Measurements from ENCODE around the gene ACACB.

ACACB gene

DNA sequence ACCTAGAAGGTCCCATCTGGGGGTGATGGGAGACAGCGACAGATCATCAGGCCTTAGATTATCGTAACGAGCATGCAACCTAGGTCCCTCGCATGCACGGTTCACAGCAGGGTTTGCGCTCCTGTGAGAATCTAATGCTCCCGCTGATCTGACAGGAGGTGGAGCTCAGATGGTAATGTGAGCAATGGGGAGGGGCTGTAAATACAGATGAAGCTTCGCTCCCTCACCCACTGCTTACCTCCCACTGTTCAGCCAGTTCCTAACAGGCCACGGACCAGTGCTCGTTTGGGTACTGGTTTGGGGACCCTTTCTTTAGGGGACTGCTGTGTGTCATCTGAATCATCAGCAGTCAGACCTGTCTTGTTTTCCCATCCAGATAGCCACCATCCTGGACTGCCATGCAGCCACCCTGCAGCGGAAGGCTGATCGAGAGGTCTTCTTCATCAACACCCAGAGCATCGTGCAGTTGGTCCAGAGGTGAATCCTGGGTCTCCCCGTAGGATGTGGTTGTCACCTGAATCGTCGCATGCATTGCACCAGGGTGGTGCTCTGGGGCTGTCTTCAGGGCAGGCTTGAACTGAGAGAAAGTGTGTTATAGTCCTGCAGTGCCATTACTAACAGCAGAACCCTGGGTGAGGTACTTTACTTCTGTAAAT, 96.2 kb downstream of the ACACB start:
- DNase-seq: no peak

DNA sequence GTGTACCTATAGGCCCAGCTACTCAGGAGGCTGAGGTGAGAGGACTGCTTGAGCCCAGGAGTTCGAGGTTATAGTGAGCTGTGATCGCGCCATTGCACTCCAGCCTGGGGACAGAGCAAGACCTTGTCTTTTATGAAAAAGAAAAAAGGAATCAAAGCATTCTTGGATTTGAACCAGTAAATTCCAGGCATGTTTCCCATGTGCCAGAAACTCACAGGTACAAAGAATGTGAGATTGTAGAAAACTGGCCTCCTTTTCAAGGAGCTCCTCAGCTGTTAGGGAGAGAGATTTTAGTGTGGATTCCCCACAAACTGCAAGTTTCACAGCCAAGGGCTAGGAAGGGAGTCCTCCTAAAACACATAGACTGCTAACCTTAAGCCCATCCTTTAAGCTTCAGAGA, 97.7 kb downstream of the ACACB start:
- DNase-seq: no peak

DNA sequence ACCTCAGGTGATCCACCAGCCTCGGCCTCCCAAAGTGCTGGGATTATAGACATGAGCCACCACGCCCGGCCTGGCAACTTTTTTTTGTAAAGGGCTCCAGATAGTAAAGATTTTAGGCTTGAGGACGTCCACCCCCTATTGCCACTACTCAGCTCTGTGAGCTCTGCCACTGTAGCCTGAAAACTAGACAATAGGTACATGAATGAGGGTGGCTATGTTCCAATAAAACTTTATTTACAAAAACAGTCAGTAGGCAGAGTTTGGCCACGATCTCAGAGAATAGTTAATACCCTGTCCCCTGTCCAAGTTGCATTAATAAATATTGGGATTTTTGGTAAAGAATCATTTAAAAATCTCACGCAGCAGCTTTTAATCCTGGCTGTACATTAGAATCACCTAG, 102.6 kb downstream of the ACACB start:
- DNase-seq: no peak

DNA sequence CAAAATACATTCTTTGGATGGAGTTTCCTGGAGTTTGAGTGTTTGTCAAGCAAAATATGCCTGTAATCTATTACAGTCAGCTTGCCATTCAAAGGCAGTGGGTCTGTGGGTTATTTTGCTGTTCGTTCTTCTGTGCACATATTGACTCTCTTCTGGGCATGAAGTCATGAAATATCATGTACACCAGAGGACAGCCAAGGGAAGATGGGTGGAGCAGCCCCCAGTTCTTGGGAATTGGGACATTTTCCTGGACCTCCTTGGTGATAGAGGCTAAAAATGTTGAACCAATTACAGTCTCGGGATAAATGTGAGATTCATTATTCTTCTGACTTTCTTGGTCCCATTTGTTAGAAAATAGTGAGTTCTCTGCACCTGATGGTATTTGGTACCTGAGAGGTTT, 103.6 kb downstream of the ACACB start:
- DNase-seq: no peak

DNA sequence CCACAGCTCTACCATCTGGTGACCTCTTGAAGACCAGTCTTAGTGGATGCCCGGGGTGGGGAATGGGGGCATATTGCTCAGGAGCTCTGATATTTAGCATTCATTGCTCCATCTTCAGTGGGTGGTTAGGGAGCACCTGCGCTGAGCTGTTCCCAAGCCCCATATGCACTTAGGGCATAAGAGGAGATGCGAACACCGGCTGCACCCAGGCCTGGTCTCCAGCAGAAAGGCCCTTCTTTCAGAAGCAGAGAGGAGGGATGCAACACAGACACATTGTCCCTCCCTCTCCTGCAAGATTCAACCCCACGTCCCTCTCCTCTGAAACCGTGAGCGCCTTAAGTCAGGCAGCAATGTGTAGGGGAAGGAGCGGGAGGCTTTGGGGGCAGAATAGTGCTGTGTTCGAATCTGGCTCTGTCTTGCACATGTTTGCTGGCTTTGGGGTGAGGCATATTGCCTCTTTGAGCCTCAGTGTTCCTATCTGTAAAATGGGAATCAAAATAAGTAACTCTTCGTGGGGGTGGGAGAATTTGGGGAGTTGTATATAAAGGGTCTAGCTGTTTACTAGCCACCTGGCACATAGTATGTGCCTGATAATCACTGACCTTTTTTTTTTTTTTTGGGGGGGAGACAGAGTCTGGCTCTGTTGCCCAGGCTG, 105.0 kb downstream of the ACACB start:
- DNase-seq: no peak

DNA sequence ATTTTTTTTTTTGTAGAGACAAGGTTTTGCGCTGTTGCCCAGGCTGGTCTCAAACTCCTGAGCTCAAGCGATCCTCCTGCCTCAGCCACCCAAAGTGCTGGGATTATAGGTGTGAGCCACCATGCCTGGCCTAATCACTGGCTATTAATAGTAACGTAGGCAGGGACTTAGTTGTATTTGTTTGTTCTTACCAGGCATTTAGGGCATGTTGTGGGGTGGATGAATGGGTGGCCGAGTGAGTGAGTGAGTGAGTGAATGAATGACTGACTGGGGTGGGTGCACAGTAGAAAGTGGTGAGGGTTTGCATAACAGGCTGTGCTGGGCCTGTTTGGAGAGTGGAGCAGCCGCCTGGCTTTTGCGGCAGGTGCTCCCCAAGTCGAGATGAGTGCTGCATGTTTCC, 105.7 kb downstream of the ACACB start:
- DNase-seq: no peak

DNA sequence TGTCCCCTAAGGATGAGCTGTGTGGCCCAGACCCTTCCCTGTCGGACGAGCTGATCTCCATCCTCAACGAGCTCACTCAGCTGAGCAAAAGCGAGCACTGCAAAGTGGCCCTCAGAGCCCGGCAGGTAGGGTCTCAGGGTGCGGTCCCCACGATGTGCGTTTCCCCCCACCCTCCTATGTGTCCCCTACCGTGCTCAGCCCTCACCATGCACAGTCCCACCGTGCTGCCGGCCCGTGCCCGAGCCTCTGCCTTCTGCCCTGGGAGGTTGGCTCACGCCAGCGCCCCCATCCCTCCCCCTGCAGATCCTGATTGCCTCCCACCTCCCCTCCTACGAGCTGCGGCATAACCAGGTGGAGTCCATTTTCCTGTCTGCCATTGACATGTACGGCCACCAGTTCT, 106.1 kb downstream of the ACACB start:
- DNase-seq: no peak

DNA sequence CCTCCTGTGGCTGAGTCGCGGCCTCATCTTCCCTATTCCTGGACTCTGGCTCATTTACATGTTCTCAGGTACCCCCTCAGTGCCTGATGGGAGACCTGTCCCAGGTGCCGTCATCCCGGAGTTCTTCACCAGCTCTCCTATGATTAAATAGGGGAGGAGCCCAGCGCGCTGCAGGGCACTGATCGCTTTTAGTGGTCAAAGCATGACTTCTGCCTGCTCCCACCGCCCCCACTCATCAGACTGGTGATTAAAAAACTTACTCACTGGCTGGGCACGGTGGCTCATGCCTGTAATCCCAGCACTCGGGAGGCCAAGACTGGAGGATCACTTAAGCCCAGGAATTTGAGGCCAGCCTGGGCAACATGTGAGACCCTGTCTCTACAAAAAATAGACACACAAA, 106.8 kb downstream of the ACACB start:
- no peak for DNase-seq

DNA sequence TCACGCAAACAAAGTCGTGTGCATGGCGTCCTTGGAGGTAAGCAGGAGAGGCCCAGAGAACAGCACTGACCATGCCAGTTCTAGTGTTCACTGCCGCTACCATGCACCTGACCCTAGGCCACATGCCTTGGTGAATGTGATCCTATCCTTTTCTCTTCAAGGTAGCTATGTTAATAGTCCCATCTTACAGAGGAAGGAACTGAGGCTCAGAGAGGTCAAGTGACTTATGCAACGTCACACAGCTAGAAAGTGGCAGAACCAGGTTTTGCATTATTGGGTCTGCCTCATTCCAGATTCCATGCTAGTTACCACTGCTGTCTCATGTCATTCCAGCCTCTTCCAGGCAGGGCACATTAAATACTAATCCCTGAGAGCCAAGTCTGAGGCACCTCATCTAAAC, 107.5 kb downstream of the ACACB start:
- DNase-seq: no peak

DNA sequence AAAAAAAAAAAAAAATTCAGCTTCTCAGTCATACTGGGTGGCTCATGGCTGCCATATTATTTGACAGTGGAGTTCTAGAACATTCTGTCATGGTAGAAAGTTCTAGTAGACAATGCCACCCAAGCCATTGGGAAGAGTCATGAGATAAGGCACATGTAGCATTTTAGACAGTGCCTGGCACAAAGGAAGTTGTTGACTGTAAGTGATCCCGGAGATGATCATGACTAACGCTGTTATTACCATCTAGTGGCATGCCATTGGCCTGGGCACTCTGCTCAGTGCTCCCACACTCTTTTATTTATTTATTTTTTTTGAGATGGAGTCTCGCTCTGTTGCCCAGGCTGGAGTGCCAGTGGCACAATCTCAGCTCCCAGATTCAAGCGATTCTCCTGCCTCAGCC, 112.3 kb downstream of the ACACB start:
- DNase-seq: no peak

DNA sequence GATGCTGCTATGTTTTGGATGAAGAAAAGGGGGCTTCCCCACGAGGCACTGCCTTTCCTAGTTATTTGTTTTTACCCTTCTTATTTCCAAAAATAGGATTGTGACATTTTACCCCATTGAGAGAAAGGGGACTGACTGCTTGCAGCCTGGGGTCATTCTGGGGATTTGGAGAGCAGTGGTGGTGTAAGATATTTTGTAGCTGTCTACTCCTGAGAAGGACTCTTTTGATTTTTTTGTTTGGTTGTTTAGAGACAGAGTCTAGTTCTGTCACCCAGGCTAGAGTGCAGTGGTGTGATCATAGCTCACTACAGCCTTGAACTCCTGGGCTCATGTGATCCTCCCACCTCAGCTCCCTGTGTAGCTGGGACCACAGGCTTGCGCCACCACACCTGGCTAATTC, 113.8 kb downstream of the ACACB start:
- DNase-seq: no peak

DNA sequence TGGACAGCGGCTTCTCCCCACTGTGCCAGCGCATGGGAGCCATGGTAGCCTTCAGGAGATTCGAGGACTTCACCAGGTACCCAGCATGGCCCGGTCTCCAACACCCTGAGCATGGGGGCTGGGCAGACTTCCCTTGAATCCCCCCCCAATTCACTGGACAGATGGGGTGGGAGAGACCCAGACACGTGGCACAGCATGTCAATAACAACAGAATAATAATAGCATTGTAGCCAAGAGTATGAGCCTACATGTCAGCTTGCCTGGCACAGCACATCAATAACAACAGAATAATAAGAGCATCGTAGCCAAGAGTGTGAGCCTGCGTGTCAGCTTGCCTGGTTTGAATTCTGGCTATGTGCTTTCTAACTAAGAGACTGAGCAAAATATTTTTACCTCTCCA, 116.3 kb downstream of the ACACB start:
- peak in 19 of 51 donors; percentile 3 to 65 (median 25) for DNase-seq

DNA sequence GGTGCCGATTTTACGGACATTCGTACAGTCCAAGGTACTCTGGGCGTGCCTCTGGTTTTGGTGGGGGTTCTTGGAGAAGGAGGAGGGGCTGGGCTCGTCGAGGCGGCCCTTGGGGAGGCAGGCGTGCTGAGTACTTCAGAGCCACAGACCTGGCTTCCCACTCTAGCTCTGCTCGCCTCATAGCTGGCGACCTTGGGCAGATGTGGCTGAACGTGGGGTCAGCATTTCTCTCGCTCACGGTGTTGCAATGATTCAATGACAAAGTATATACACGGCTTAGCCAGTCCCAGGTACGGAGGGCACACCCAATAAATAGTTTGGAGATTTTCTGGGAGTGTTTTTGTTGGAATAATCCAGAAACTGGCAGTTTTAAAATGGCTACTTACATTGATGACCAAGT, 117.6 kb downstream of the ACACB start:
- no peak for DNase-seq

DNA sequence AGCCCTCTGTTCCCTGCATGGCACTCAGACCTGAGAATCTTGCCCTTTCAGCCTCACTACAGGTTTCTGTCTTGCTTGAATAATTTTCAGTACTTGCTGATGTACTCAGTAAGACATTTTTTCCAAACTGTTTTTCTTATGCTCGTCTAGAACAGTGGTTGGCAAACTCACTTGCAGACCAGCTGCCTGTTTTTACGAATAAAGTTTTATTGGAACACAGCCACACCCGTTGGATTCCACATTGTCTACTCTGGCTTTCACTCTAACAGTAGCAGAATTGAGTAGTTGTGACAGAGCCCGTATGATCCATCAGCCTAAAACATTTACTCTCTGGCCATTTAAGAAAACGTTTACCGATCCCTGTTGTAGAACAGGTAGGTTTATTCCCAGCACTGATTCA, 119.9 kb downstream of the ACACB start:
- DNase-seq: no peak

DNA sequence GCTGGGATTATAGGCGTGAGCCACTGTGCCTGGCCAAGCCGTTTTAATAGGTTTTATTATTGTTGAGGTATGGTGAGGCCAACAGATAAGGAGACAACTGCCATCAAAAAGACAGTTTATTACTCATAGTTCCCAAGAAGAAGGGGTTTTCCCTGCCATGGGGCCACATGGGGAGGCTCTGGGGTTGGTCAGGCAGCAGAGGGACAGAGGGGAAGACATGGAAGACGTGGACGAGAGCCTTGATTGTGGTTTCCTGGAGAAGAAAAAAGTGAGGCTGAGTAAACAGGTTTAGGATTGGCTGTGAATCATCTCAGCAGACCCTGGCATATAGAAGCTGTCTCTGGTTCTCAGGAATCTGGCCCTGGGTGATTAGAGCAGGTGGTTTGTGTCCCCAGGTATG, 122.8 kb downstream of the ACACB start:
- no peak for DNase-seq

DNA sequence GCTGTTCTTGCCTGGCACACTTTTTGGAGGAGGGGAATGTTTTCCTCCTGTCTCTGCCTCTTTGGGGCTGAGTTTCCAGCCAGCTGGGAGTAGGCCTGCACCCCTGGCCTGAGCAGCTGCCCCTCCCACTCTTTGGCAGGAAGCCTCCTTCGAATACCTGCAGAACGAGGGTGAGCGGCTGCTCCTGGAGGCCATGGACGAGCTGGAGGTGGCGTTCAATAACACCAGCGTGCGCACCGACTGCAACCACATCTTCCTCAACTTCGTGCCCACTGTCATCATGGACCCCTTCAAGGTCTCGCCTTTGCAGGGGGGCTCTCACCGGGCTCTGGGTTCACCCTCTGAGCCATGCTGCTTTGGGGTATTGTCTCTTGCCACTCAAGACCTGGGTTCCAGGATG, 123.3 kb downstream of the ACACB start:
- DNase-seq: no peak

DNA sequence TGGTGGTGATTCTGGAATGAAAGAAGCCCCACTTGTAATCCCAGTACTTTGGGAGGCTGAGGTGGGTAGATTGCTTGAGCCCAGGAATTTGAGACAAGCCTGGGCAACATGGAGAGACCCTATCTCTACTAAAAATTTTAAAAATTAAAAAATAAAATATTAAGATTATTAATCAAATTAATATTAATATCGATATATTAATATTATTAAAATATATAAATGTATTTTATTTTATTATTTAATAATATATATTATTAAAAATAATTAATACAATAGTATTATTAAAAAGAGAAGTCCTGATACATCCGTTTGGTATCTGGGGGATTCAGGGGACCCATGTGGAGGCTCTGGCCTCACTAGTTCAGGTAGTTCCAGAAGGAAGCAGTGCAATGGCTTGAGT, 124.0 kb downstream of the ACACB start:
- no peak for DNase-seq

DNA sequence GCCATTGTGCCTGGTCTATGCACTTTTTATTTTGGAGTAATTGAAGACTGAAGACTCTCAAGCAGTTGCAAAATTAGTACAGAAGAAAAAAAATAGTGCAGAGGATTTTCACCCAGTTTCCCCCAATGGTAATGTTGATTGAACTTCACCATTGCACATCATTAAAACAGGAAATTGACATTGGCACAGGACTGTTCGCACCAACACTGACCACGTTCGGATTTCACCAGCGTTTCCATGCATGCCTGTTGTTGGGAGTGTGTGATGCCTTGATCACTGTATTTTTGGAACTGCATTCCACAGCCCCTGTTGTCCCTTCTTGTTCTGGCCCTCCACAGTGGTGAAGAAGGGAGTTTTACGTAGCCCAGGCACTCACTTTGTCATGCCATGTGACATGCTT, 125.5 kb downstream of the ACACB start:
- DNase-seq: no peak

DNA sequence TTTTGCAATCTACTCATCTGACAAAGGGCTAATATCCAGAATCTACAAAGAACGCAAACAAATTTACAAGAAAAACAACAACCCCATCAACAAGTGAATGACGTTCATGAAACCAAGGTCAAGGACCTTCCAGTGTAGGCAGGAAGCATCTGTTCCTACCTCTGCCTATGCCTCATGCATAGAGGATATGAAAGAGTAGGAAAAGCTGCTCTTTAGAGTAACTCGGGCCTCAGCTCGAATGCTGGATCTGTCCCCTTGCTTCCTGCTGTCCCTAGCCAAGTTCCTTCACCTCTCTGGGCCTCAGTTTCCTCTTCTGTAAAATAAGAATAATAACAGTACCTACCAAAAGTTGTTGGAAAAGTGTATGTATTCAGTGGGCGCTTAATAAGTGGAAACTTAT, 127.7 kb downstream of the ACACB start:
- DNase-seq: no peak

DNA sequence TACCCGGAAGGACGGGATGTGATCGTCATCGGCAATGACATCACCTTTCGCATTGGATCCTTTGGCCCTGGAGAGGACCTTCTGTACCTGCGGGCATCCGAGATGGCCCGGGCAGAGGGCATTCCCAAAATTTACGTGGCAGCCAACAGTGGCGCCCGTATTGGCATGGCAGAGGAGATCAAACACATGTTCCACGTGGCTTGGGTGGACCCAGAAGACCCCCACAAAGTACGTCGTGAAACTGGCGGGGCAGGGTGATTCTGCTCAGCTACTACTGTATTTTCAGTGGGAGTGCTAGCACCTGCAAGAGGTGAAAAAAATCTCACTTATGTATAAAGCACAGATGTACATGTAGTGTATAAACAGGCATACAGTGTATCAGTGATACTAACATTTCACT, 129.8 kb downstream of the ACACB start:
- DNase-seq: no peak

DNA sequence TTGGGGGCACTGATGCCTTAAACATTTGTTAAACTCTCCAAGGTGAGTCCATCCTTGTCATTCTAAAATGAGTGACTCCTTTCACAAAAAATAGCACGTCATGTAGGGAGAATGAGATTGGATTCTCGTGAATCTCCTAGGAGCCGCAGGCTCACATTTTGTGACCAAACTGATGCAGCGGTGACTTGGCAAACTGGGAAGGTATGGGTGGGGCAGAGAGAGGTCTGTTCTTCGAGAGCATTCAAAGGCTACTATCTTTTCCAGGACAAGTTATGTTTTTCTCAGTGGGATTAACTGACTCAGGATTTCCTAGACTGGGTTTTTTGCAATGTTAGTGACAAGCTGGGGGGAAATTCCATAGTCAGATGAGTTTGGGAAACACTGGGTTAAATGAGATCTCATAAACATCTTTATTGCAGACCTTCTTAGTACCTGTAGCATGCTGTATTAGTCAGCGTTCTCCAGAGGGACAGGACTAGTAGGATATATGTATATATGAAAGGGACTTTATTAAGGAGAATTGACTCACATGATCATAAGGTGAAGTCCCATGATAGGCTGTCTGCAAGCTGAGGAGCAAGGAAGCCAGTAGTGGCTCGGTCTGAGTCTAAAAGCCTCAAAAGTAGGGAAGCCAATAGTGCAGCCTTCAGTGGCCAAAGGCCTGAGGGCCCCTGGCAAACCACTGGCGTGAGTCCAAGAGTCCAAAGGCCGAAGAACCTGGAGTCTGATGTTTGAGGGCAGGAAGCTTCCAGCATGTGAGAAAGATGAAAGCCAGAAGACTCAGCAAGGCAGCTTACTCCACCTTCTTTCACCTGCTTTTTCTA, 131.7 kb downstream of the ACACB start:
- DNase-seq: no peak

DNA sequence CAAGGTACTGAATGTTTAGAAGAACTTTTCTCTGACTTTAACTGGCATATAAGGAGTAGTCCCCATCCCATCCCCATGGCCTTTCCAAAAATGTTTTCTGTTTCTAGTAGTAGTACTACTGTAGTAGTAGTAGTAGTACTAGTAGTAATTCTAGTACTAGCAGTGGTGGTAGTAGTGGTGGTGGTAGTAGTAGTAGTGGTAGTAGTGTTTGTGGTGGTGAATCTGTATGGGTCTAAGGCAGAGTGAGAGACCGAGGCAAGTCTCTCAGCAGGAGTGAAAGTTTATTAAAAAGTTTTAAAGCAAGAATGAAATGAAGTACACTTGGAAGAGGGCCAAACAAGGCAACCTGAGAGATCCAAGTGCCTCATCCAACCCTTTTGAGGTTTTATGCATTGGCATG, 134.1 kb downstream of the ACACB start:
- DNase-seq: no peak

DNA sequence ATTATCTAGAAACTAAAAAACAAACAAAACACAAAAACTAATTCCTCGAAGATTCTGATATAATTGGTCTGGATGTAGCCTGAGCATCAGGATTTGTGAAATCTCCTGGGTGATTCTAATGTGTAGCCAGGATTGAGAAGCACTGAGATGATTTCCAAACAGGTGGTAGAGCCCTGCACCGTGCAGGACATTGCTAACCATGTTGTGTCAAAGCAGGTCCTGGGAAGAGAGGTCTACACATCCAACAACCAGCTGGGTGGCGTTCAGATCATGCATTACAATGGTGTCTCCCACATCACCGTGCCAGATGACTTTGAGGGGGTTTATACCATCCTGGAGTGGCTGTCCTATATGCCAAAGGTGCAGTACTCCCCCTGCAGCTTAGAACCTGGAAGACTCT, 136.4 kb downstream of the ACACB start:
- no peak for DNase-seq

Data from hypothalamus (tissue), 51 donors.